ENCODE measurements around the gene TBX15.

Gene TBX15

GRCh38 chr1:118951270-118951936 lies 36.7 kb downstream of the TBX15 start:
- no peak for TF ChIP-seq ZC3H10 (CRISPR knock-in tag; IDR thresholded peaks at IDR 0.05)
- no peak for TF ChIP-seq ZNF70 (CRISPR knock-in tag; IDR thresholded peaks at IDR 0.05)
- TF ChIP-seq POU6F1 (CRISPR knock-in tag; IDR thresholded peaks at IDR 0.05; ENCODE audit: borderline replicate concordance, low read depth), result no peak
- no peak for TF ChIP-seq TOX (CRISPR knock-in tag; IDR thresholded peaks at IDR 0.05; ENCODE audit: borderline replicate concordance)
- TF ChIP-seq ZFP3 (CRISPR knock-in tag; IDR thresholded peaks at IDR 0.05), result no peak
- TF ChIP-seq RARB (CRISPR knock-in tag; IDR thresholded peaks at IDR 0.05), result no peak
- TF ChIP-seq TCF4 (CRISPR knock-in tag; IDR thresholded peaks at IDR 0.05; ENCODE audit: borderline replicate concordance), result no peak
- no peak for TF ChIP-seq CREB5 (CRISPR knock-in tag; IDR thresholded peaks at IDR 0.05; ENCODE audit: low read depth)
- TF ChIP-seq ESRRG (CRISPR knock-in tag; IDR thresholded peaks at IDR 0.05), result no peak
- no peak for TF ChIP-seq CSRNP3 (CRISPR knock-in tag; IDR thresholded peaks at IDR 0.05)
- no peak for TF ChIP-seq ARNTL (CRISPR knock-in tag; IDR thresholded peaks at IDR 0.05; ENCODE audit: borderline replicate concordance, low read depth)
- no peak for ATAC-seq

- no peak for ATAC-seq
Measured at GRCh38 chr1:118949315-118949714, 38.8 kb downstream of the TBX15 start.

GRCh38 chr1:118948846-118949245 lies 39.3 kb downstream of the TBX15 start:
- ATAC-seq, result no peak
- no peak for TF ChIP-seq ZFP30 (CRISPR knock-in tag; IDR thresholded peaks at IDR 0.05)
- TF ChIP-seq CREB5 (CRISPR knock-in tag; IDR thresholded peaks at IDR 0.05; ENCODE audit: low read depth), result no peak
- TF ChIP-seq POU6F1 (CRISPR knock-in tag; IDR thresholded peaks at IDR 0.05; ENCODE audit: borderline replicate concordance, low read depth), result no peak

More at GRCh38 chr1:118949315-118949714, 38.8 kb downstream of the TBX15 start:
- TF ChIP-seq RARB (CRISPR knock-in tag; IDR thresholded peaks at IDR 0.05), result no peak

- ATAC-seq, result no peak
- TF ChIP-seq ZFP30 (CRISPR knock-in tag; IDR thresholded peaks at IDR 0.05), result no peak
- TF ChIP-seq GLIS3 (CRISPR knock-in tag; IDR thresholded peaks at IDR 0.05), result no peak
- TF ChIP-seq ESRRG (CRISPR knock-in tag; IDR thresholded peaks at IDR 0.05), result no peak
- TF ChIP-seq ISL1 (CRISPR knock-in tag; IDR thresholded peaks at IDR 0.05), result no peak
- TF ChIP-seq OSR1 (CRISPR knock-in tag; IDR thresholded peaks at IDR 0.05), result no peak
- no peak for TF ChIP-seq TOX (CRISPR knock-in tag; IDR thresholded peaks at IDR 0.05; ENCODE audit: borderline replicate concordance)
- no peak for TF ChIP-seq TSHZ2 (CRISPR knock-in tag; IDR thresholded peaks at IDR 0.05)
- no peak for TF ChIP-seq POU6F1 (CRISPR knock-in tag; IDR thresholded peaks at IDR 0.05; ENCODE audit: borderline replicate concordance, low read depth)
- no peak for TF ChIP-seq CREB5 (CRISPR knock-in tag; IDR thresholded peaks at IDR 0.05; ENCODE audit: low read depth)
- no peak for TF ChIP-seq SNAI2 (CRISPR knock-in tag; IDR thresholded peaks at IDR 0.05)
- TF ChIP-seq RARB (CRISPR knock-in tag; IDR thresholded peaks at IDR 0.05), result no peak
- no peak for TF ChIP-seq TCF4 (CRISPR knock-in tag; IDR thresholded peaks at IDR 0.05; ENCODE audit: borderline replicate concordance)
- TF ChIP-seq BACH2 (CRISPR knock-in tag; IDR thresholded peaks at IDR 0.05; ENCODE audit: borderline replicate concordance), result no peak
- TF ChIP-seq CSRNP3 (CRISPR knock-in tag; IDR thresholded peaks at IDR 0.05), result no peak
Measured at GRCh38 chr1:118948351-118948750, 39.8 kb downstream of the TBX15 start.
